Measurements from ENCODE around the gene EMP1. TPM values are rescaled to one million over a fixed set of nuclear protein-coding genes. Genes with fewer than 3 reads are reported as not detected.

Gene EMP1
- total RNA-seq, 1 experiment from 2014 or later: 18.6 TPM

GRCh38 chr12:13167906-13168305, 28.6 kb upstream of the EMP1 start:
- H3K4me1 ChIP-seq (ENCODE audit: control insufficient read depth, insufficient read depth, low read length): no peaks in the 10 kb centered on the region
- H3K9me3 ChIP-seq (ENCODE audit: control insufficient read depth, insufficient read depth, low read depth, low read length): no peaks in the 10 kb centered on the region
- no peak overlapping the region for H3K27ac ChIP-seq (ENCODE audit: low read length)
- ChIA-PET CTCF (no interaction called here), POLR2A (no interaction called here)
- no peak for TF ChIP-seq CTCF (IDR thresholded peaks at IDR 0.05)
- no peak for TF ChIP-seq SIN3A (IDR thresholded peaks at IDR 0.05; ENCODE audit: borderline replicate concordance, insufficient read depth, low read depth, low read length)
- no peak for TF ChIP-seq REST (IDR thresholded peaks at IDR 0.05; ENCODE audit: insufficient read depth in 1 of 2, low read depth in 2 of 2, low read length in 1 of 2)
- no peak for TF ChIP-seq TCF7L2 (IDR thresholded peaks at IDR 0.05; ENCODE audit: low read depth, low read length)
- no peak for TF ChIP-seq POLR2AphosphoS5 (IDR thresholded peaks at IDR 0.05; ENCODE audit: low read depth, low read length)
- H3K27me3 ChIP-seq (ENCODE audit: control insufficient read depth, insufficient read depth, low read length): no peaks in the 10 kb centered on the region
- no peaks in the 10 kb centered on the region for H3K36me3 ChIP-seq (ENCODE audit: control insufficient read depth, insufficient read depth, low read length)
- no peak for ATAC-seq
- intact Hi-C loops (cut with micrococcal nuclease; ENCODE audit: unreplicated experiment) (no loop called here), in situ Hi-C loops (cut with HindIII; ENCODE audit: low pct_unique_long_range_greater_than_20kb, low sequenced_read_pairs) (no loop called here)
- BruUV-seq (replicated peaks): no TSS peak
- DNase-seq (ENCODE audit: low read depth, low spot score): no peak
- H3K4me3 ChIP-seq (ENCODE audit: low read depth in 2 of 2, low read length in 2 of 2): no peak overlapping the region

GRCh38 chr12:13169272-13169671, 27.3 kb upstream of the EMP1 start:
- Histone ChIP-seq H3K4me1 (ENCODE audit: control insufficient read depth, insufficient read depth, low read length) (no peaks in the 10 kb centered on the region), H3K27me3 (ENCODE audit: control insufficient read depth, insufficient read depth, low read length) (no peaks in the 10 kb centered on the region), H3K36me3 (ENCODE audit: control insufficient read depth, insufficient read depth, low read length) (no peaks in the 10 kb centered on the region), H3K9me3 (ENCODE audit: control insufficient read depth, insufficient read depth, low read depth, low read length) (no peaks in the 10 kb centered on the region), H3K27ac (ENCODE audit: low read length) (no peak overlapping the region), H3K4me3 (ENCODE audit: low read depth in 2 of 2, low read length in 2 of 2) (no peak overlapping the region)
- intact Hi-C loops (cut with micrococcal nuclease; ENCODE audit: unreplicated experiment): no loop called here
- ATAC-seq (no peak), DNase-seq (ENCODE audit: low read depth, low spot score) (no peak)
- TF ChIP-seq POLR2AphosphoS5 (IDR thresholded peaks at IDR 0.05; ENCODE audit: low read depth, low read length) (no peak), SIN3A (IDR thresholded peaks at IDR 0.05; ENCODE audit: borderline replicate concordance, insufficient read depth, low read depth, low read length) (no peak), REST (IDR thresholded peaks at IDR 0.05; ENCODE audit: insufficient read depth in 1 of 2, low read depth in 2 of 2, low read length in 1 of 2) (no peak), CTCF (IDR thresholded peaks at IDR 0.05) (no peak), TCF7L2 (IDR thresholded peaks at IDR 0.05; ENCODE audit: low read depth, low read length) (no peak)
- BruUV-seq (replicated peaks): no TSS peak
- POLR2A ChIA-PET: no interaction called here
- in situ Hi-C loops (cut with HindIII; ENCODE audit: low pct_unique_long_range_greater_than_20kb, low sequenced_read_pairs): no loop called here
- CTCF ChIA-PET: no interaction called here
